Mesenchymal stem cell (in vitro differentiated cells and primary cell): ENCODE data around the gene GRID2.

ENCODE experiments used
- DNase-seq: peaks from one replicate; pipeline ENCODE4 v3.0.0-alpha.2; 2013
- H2AFZ ChIP-seq: one replicate; pipeline ENCODE4 v1.6.1; 2013; ENCODE audit warnings: low read depth, mild to moderate bottlenecking, control low read depth, inconsistent platforms, low read length, moderate library complexity
- H2AK5ac ChIP-seq: 2 replicates; pipeline ENCODE4 v1.6.1; 2013; ENCODE audit warnings: low read length, moderate library complexity, mild to moderate bottlenecking, inconsistent platforms; ENCODE audit not compliant: severe bottlenecking
- H2BK120ac ChIP-seq: one replicate; pipeline ENCODE4 v1.6.1; 2013; ENCODE audit warnings: low read depth, mild to moderate bottlenecking, inconsistent platforms, low read length, moderate library complexity
- H2BK12ac ChIP-seq, 2 experiments: one replicate each; pipeline ENCODE4 v1.6.1; 2013; ENCODE audit warnings: inconsistent platforms in 2 of 2, low read length in 2 of 2, mild to moderate bottlenecking in 2 of 2, moderate library complexity in 2 of 2, control low read depth in 1 of 2
- H2BK15ac ChIP-seq: one replicate; pipeline ENCODE4 v1.6.1; 2013; ENCODE audit warnings: mild to moderate bottlenecking, low read depth, inconsistent platforms; ENCODE audit not compliant: poor library complexity, severe bottlenecking
- H2BK5ac ChIP-seq: 2 replicates; pipeline ENCODE4 v1.6.1; 2013; ENCODE audit warnings: low read depth, mild to moderate bottlenecking, low read length, control low read depth, inconsistent platforms; ENCODE audit not compliant: poor library complexity, severe bottlenecking
- H3K14ac ChIP-seq, 2 experiments: one replicate each; pipeline ENCODE4 v1.6.1; 2013; ENCODE audit warnings: inconsistent platforms in 2 of 2, low read length in 2 of 2, control low read depth in 1 of 2, mild to moderate bottlenecking in 1 of 2, moderate library complexity in 1 of 2
- H3K18ac ChIP-seq, 2 experiments: one replicate each; pipeline ENCODE4 v1.6.1; 2013; ENCODE audit warnings: inconsistent platforms in 2 of 2, low read length in 2 of 2, control low read depth in 1 of 2, low read depth in 1 of 2, mild to moderate bottlenecking in 1 of 2
- H3K23ac ChIP-seq, 2 experiments: one replicate each; pipeline ENCODE4 v1.6.1; 2013; ENCODE audit warnings: inconsistent platforms in 2 of 2, low read length in 2 of 2, mild to moderate bottlenecking in 2 of 2, moderate library complexity in 2 of 2, control low read depth in 1 of 2
- H3K27ac ChIP-seq: 2 replicates; pipeline ENCODE4 v1.5.1; 2013; ENCODE audit warnings: mild to moderate bottlenecking, moderate library complexity, low read length, control low read depth, inconsistent platforms; ENCODE audit not compliant: poor library complexity, severe bottlenecking
- H3K27me3 ChIP-seq, 2 experiments: 2 replicates each; pipeline versions ENCODE4 v1.6.1 to v1.7.0; 2013; ENCODE audit warnings: low read length in 2 of 2, mild to moderate bottlenecking in 2 of 2, moderate library complexity in 2 of 2, control low read depth in 1 of 2, inconsistent platforms in 1 of 2; ENCODE audit not compliant: control insufficient read depth in 1 of 2, insufficient read depth in 1 of 2
- H3K36me3 ChIP-seq, 2 experiments: 2 replicates each; pipeline versions ENCODE4 v1.6.1 to v1.7.0; 2013; ENCODE audit warnings: low read length in 2 of 2, control low read depth in 1 of 2, inconsistent platforms in 1 of 2, low read depth in 1 of 2, mild to moderate bottlenecking in 1 of 2; ENCODE audit not compliant: insufficient read depth in 2 of 2, control insufficient read depth in 1 of 2
- H3K4ac ChIP-seq, 2 experiments: one replicate each; pipeline ENCODE4 v1.6.1; 2013; ENCODE audit warnings: inconsistent platforms in 2 of 2, low read length in 2 of 2, mild to moderate bottlenecking in 2 of 2, moderate library complexity in 2 of 2, control low read depth in 1 of 2, low read depth in 1 of 2
- H3K4me1 ChIP-seq: 2 replicates; pipeline ENCODE4 v1.6.1; 2013; ENCODE audit warnings: low read depth, low read length, control low read depth; ENCODE audit not compliant: control insufficient read depth, insufficient read depth
- H3K4me2 ChIP-seq: 2 replicates; pipeline ENCODE4 v1.6.1; 2013; ENCODE audit warnings: low read length, mild to moderate bottlenecking, inconsistent platforms; ENCODE audit not compliant: poor library complexity, severe bottlenecking
- H3K4me3 ChIP-seq, 2 experiments: 2 replicates each; pipeline versions ENCODE4 v1.5.1 to v1.7.0; 2013; ENCODE audit warnings: low read length in 2 of 2, mild to moderate bottlenecking in 2 of 2, control low read depth in 1 of 2, low read depth in 1 of 2; ENCODE audit not compliant: insufficient read depth in 1 of 2
- H3K79me1 ChIP-seq: replicated peaks from 2 replicates; pipeline ENCODE4 v1.6.1; 2013; ENCODE audit warnings: mild to moderate bottlenecking, control low read depth, low read length, inconsistent platforms; ENCODE audit not compliant: poor library complexity, severe bottlenecking
- H3K9ac ChIP-seq: 2 replicates; pipeline ENCODE4 v1.7.0; 2013; ENCODE audit warnings: mild to moderate bottlenecking, low read length, moderate library complexity
- H3K9me3 ChIP-seq: 2 replicates; pipeline ENCODE4 v1.7.0; 2013; ENCODE audit warnings: mild to moderate bottlenecking, low read length; ENCODE audit not compliant: control insufficient read depth
- H4K8ac ChIP-seq: one replicate; pipeline ENCODE4 v1.6.1; 2013; ENCODE audit warnings: inconsistent platforms, mild to moderate bottlenecking, low read length, moderate library complexity
- H4K91ac ChIP-seq: one replicate; pipeline ENCODE4 v1.6.1; 2013; ENCODE audit warnings: mild to moderate bottlenecking, low read length, inconsistent platforms
- WGBS: methylation state at CpG from one replicate; pipeline ENCODE4 v1.1.7; 2013; ENCODE audit warnings: mixed read lengths; 5-methylcytosine and 5-hydroxymethylcytosine counted together

Gene GRID2

DNA sequence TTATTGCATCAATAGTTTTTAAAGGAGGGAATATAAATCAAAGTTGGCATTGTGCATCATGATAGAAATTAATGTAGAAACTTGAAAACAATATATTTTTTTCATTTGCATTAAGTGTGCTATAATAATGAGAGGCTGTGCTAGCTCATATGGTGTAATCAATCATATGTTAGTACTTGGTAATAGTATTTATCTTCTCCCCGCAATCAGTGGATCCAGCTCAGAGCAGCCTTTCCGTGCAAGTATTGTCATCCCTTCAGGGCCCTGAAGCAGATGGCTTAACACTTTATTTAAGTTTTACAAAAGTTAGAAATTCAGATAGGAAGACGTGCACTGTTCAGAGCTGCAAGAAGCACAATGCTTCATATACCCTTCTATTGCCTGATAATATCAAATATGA, 908.5 kb downstream of the GRID2 start:
- no peak overlapping the region for H3K9ac ChIP-seq
- no peaks in the 10 kb centered on the region for H3K27me3 ChIP-seq
- no peak overlapping the region for H3K4me2 ChIP-seq
- H3K9me3 ChIP-seq: no peaks in the 10 kb centered on the region
- H4K8ac ChIP-seq: no peak overlapping the region
- no peak overlapping the region for H3K23ac ChIP-seq
- H2AFZ ChIP-seq: no peak overlapping the region
- H3K79me1 ChIP-seq: no peaks in the 10 kb centered on the region
- no peak overlapping the region for H3K14ac ChIP-seq
- H3K4ac ChIP-seq: no peak overlapping the region
- no peak overlapping the region for H2BK15ac ChIP-seq
- H3K18ac ChIP-seq: no peak overlapping the region
- H3K27ac ChIP-seq: no peak overlapping the region
- no peaks in the 10 kb centered on the region for H3K36me3 ChIP-seq
- no peak overlapping the region for H4K91ac ChIP-seq
- H3K4me3 ChIP-seq: no peak overlapping the region
- H2AK5ac ChIP-seq: no peak overlapping the region
- H3K4me1 ChIP-seq: no peaks in the 10 kb centered on the region
- WGBS: 90% methylated on average over 2 of the region's 3 CpGs
- no peak for DNase-seq
- no peak overlapping the region for H2BK120ac ChIP-seq
- no peak overlapping the region for H2BK5ac ChIP-seq
- no peak overlapping the region for H2BK12ac ChIP-seq

- no peak overlapping the region for H3K4me2 ChIP-seq
- no peak overlapping the region for H3K14ac ChIP-seq
- H2AFZ ChIP-seq: no peak overlapping the region
- H3K79me1 ChIP-seq: no peaks in the 10 kb centered on the region
- no peak overlapping the region for H3K9ac ChIP-seq
- no peak overlapping the region for H3K27ac ChIP-seq
- H3K27me3 ChIP-seq: no peaks in the 10 kb centered on the region
- no peak overlapping the region for H4K8ac ChIP-seq
- no peak overlapping the region for H2BK5ac ChIP-seq
- H3K23ac ChIP-seq: no peak overlapping the region
- no peak overlapping the region for H4K91ac ChIP-seq
- H3K36me3 ChIP-seq: no peaks in the 10 kb centered on the region
- no peak overlapping the region for H2BK15ac ChIP-seq
- H3K4me1 ChIP-seq: no peaks in the 10 kb centered on the region
- no peaks in the 10 kb centered on the region for H3K9me3 ChIP-seq
- no peak overlapping the region for H2BK120ac ChIP-seq
- H2BK12ac ChIP-seq: no peak overlapping the region
- H3K18ac ChIP-seq: no peak overlapping the region
- no peak for DNase-seq
- no peak overlapping the region for H3K4me3 ChIP-seq
- no peak overlapping the region for H3K4ac ChIP-seq
- WGBS: 78% methylated on average over 7 of the region's 8 CpGs
- H2AK5ac ChIP-seq: no peak overlapping the region
These were observed 912.9 kb downstream of the GRID2 start for GRCh38 chr4:93216646-93217045.

GRCh38 chr4:93217431-93217830, 913.7 kb downstream of the GRID2 start:
- Histone ChIP-seq H2AK5ac (no peak overlapping the region), H3K23ac (no peak overlapping the region), H3K9ac (no peak overlapping the region), H4K91ac (no peak overlapping the region), H4K8ac (no peak overlapping the region), H2BK15ac (no peak overlapping the region), H3K4me1 (no peaks in the 10 kb centered on the region), H3K18ac (no peak overlapping the region), H3K79me1 (no peaks in the 10 kb centered on the region), H2BK120ac (no peak overlapping the region), H3K27me3 (no peaks in the 10 kb centered on the region), H2AFZ (no peak overlapping the region), H3K14ac (no peak overlapping the region), H3K9me3 (no peaks in the 10 kb centered on the region), H3K4ac (no peak overlapping the region), H3K36me3 (no peaks in the 10 kb centered on the region), H3K27ac (no peak overlapping the region), H2BK5ac (no peak overlapping the region), H3K4me3 (no peak overlapping the region), H3K4me2 (no peak overlapping the region), H2BK12ac (no peak overlapping the region)
- WGBS: 25% methylated on average over 2 of the region's 2 CpGs
- peak; percentile 5 for DNase-seq

- Histone ChIP-seq H4K8ac (no peak overlapping the region), H2AK5ac (no peak overlapping the region), H3K27me3 (no peaks in the 10 kb centered on the region), H3K36me3 (no peaks in the 10 kb centered on the region), H2BK12ac (no peak overlapping the region), H3K27ac (no peak overlapping the region), H3K4ac (no peak overlapping the region), H3K79me1 (no peaks in the 10 kb centered on the region), H2BK15ac (no peak overlapping the region), H2BK120ac (no peak overlapping the region), H2BK5ac (no peak overlapping the region), H4K91ac (no peak overlapping the region), H3K23ac (no peak overlapping the region), H3K4me2 (no peak overlapping the region), H3K18ac (no peak overlapping the region), H3K9me3 (no peaks in the 10 kb centered on the region), H3K4me1 (no peaks in the 10 kb centered on the region), H3K9ac (no peak overlapping the region), H3K4me3 (no peak overlapping the region), H3K14ac (no peak overlapping the region), H2AFZ (no peak overlapping the region)
- WGBS: 90% methylated on average over 7 of the region's 8 CpGs
- no peak for DNase-seq
These were observed 918.0 kb downstream of the GRID2 start for GRCh38 chr4:93221771-93222170.
